NOMO-1 (cell line): ENCODE measurements around the gene IL1R1.
"Not testable (repeated sequence)": the region's sequence is repeated elsewhere in the genome, so short reads cannot be mapped to it uniquely, and the experiment has no call there.

Source experiments
- DNase-seq, 2 experiments: peaks; one replicate each; lab custom pipeline; 2025; ENCODE audit not compliant: unreplicated experiment in 2 of 2; lab: John Stamatoyannopoulos, UW

Gene IL1R1

DNA sequence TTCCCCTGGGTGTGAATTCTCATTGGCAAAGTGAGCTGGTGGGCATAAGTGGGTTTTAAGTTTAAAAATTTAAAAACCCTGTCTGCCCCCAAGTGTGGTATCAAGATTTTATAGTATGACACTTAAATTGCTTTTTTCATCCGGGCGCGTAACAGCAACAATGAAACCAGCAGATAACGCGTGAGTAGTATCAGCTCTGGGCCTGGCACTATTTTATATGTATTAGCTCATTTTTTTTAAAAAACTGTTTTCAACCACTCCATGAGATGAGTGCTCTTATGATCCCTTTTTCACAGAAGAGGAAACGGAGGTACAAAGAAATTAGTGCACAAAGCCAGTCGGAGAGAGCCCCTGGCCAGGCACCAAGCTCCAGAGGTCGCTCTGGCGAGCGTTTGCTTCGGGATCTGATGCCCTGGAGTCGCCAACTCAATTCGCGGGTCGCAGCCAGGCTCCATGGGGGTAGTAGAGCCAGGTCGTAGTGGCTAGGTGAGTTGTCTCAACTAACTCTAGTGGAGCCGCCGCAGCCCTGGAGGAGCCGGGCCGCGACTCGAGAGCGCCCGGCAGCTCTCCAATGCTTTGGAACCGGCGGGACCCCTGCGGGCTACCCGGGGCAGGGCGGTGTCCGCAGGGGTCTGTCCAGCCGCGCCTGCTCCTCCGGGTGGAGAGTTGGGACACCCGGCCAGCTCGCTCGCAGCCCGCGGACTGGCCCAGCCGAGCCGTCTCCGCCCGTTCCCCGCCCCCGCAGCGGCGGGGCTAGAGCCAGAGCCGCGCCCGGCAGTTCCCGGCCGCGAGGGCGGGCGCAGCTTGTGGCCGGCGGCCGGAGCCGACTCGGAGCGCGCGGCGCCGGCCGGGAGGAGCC lies at the start of gene IL1R1:
IL1R1 (plus strand) TSS at position 777 of the 859 bp plus-strand sequence. CDS start 14,979 bp downstream, outside the sequence.
- DNase-seq = peak; percentile 21 to 48

DNA sequence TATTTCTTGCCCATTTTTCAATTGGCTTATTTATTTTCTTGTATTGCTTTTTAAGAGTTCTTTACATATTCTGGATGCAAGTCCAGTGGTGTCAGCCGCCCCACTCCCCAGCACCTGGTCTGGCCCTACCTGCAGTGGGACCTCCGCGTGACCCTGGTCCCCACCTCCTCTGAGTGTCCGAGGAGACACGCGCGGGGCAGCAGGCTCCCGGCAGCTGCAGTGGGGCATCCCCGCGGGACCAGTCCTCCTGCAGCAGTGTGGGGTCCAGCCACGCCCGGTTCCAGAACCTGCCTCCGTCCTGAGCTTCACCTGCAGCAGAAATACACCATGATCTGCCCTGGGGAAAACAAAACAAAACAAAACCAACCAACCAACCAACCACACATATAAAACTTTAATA lies 48.9 kb upstream of the IL1R1 start:
- no peak for DNase-seq

GRCh38 chr2:102094917-102095316 lies 47.6 kb upstream of the IL1R1 start:
- DNase-seq = peak; percentile 43 to 65

- DNase-seq = no peak
Observed at GRCh38 chr2:102096103-102096502, 46.4 kb upstream of the IL1R1 start.

DNA sequence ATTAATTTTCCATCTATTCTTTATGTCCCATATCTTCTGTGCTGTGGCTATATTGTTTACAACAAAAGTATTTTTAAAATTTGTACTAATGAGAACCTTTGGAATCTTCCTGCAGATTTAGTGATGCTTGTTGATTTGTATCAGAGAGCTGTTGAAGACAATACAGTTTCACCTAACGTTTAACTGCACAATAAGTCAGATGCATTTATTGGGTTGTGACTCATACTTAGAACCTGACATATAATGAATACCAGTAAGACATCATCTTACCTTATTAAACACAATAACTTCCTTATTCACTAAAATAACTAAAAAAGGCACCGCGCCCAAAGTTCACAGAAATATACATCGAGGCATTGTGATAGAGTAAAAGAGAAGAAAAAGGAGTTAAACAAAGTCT lies 43.8 kb upstream of the IL1R1 start:
- DNase-seq = no peak

- DNase-seq = no peak
Observed at GRCh38 chr2:102099536-102100298, 42.8 kb upstream of the IL1R1 start.

DNA sequence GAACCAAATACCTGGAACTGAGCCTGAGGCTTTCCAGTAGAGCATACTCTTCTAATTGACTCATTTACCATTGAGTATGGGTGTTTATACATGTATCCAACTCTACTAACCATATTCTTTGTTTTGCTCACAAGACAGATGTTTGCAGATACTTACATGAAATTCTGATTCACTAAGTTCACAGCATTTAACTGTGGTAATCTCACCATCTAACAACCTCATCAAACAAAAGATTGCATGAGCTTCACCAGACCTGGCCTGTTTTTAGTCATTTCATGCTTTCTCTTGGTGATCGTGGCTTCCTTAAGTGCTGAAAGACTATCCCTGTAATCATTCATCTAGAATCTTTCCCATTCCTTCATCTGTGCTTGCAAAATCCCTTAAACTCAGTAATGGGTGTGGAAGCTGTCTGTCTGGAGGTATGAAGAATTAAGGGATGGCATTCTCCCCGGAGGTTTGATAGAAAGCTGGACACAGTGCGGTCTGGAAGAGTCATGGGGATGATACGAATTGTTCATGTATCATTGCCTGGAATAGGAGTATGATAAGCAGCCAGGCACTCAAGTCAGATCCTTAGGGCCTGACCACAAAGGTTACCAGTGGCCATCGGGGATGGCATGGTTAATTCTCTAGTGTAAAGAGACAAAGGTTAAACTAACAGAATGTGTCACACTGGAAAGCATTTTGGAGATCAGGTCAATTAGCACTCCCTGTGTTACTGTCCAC lies 42.0 kb upstream of the IL1R1 start:
- no peak for DNase-seq

- no peak for DNase-seq
Observed at GRCh38 chr2:102101097-102101848, 41.3 kb upstream of the IL1R1 start.

- DNase-seq = no peak
Observed at GRCh38 chr2:102101849-102102635, 40.5 kb upstream of the IL1R1 start.

GRCh38 chr2:102102636-102102948 lies 40.0 kb upstream of the IL1R1 start:
- not testable (repeated sequence) for DNase-seq

DNA sequence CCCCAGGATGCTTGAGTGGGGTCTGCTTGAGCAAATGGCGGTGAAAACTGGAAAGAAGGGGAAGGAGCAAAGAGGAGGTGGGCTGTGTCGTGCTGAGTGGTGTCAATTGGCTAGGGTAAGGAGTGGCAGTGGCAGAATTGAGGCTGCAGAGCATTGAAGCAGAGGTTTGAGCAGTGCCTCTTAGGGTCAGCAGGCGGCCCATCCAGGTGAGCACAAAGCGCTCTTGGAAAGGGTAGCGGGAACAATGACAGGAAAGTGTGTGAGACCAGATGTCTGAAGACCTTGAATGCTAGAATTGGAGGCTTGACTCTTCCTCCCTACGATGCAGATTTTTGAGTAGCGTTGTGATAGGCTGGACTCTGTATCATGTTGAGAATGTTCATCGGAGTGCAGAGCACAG lies 39.3 kb upstream of the IL1R1 start:
- no peak for DNase-seq

DNA sequence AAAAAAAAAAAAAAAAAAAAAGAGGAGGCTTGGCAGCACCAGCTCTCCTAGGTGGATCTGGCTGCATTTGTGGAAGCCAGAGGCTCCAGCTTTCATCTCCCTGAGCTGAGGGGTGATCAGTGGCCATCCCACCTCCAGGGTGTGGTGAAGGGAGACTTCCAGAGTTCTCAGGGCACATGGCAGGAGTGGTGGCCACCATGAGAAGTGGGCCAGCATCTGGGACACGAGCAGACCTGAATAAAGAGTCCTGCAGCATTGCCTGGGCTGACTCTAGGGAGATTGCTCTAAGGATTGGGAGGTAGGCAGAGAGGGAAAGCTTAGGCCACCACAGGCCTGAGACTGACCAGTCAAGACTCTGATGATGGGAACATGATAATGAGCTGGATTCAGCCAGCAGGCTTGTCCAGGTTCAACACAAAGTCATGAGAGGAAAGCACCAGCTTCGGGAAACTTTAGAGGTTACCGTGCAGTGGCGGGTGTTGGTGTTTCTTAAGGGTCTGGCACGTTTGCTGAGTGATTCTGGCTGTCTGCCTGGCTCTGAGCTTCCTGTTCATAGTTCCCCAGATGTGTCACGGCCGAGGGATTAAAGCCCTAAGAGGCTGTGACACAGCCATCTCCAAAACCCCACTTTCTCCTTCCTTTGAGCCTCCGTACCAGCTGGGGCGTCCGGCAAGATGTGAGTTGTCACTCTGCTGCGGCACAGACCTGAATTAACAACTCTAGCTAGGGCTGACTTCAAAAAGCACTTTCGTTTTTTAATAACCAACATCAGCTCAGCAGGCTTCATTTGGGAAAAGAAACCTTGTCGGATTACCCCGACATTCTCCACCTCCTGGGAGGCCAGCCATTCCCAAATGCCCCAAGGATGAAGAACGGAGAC lies 38.3 kb upstream of the IL1R1 start:
- DNase-seq = peak in 1 of 2 experiments; percentile 16

- DNase-seq = no peak
Observed at GRCh38 chr2:102106133-102106556, 36.4 kb upstream of the IL1R1 start.

DNA sequence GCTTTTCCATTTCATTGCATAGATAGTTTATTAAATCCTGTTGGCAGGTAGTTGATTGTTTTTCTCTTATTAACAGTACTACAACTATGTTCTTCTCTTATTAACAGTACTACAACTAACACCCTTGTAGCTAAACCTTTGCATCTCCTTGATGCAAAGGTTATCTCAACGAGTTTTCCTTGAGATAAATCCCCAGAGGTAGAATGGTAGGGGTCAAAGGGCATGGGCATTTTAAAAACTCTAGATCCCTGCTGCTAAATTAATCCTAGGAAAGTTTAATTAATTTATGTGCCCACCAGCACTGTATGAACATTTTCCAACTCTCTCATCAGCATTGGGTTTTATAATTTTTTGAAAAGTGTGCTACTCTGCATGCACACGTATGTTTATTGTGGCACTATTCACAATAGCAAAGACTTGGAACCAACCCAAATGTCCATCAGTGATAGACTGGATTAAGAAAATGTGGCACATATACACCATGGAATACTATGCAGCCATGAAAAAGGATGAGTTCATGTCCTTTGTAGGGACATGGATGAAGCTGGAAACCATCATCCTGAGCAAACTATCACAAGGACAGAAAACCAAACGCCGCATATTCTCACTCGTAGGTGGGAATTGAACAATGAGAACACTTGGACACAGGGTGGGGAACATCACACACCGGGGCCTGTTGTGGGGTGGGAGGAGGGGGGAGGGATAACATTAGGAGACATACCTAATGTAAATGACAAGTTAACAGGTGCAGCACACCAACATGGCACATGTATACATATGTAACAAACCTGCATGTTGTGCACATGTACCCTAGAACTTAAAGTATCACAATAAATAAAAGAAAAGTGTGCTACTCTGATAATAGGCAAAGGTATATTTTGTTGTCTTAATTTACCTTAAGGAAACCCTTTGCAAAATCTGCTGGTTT lies 35.5 kb upstream of the IL1R1 start:
- not testable (repeated sequence) for DNase-seq

DNA sequence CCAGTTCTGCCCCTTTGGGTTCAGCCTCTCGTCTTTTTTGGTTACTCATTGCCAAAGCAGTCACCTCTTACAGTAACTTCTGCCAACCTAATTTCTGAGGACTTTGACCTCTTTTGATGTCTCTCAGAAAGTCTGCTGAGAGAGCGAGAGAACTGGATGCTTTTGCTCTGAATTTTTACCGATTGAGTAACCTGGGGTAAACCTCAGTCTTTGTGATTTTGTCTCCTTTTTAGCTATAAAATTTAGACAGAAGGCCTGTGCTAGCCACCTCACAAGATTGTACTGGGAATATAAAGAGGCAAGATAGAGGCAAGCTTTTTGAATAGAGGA lies 34.8 kb upstream of the IL1R1 start:
- peak in 1 of 2 experiments; percentile 41 for DNase-seq

- DNase-seq = no peak
Observed at GRCh38 chr2:102109016-102109415, 33.5 kb upstream of the IL1R1 start.

- DNase-seq = no peak
Observed at GRCh38 chr2:102110171-102110570, 32.4 kb upstream of the IL1R1 start.
